IMR-90 (cell line): ENCODE data around the gene COX8A. TPM values are rescaled to one million over a fixed set of nuclear protein-coding genes. Genes with fewer than 3 reads are reported as not detected.

Experiments
- ATAC-seq: fragments of 200-7000 bp; cut with Tn5 transposase; 2 replicates; pipeline ENCODE4 v1.9.1; 2020; ENCODE audit warnings: low read depth, mild to moderate bottlenecking, moderate library complexity
- BruUV-seq: library from RNA; stranded (reverse); fragments of 400-500 nt; replicated peaks from 2 replicates; lab custom pipeline; 2021; lab: Mats Ljungman, UMichigan
- CTCF ChIA-PET: fragments of 300-600 bp; formaldehyde crosslinking; extraction: SDS; loops from one replicate; lab custom pipeline; 2021; ENCODE audit warnings: antibody characterized with exemption; lab: Yijun Ruan, JAX
- POLR2A ChIA-PET: fragments of 300-600 bp; sonication (Branson Sonifier 250); formaldehyde crosslinking; loops from one replicate; lab custom pipeline; 2022; ENCODE audit warnings: antibody characterized with exemption; ENCODE audit not compliant: unreplicated experiment; lab: Charles Lee
- DNase-seq: peaks from one replicate; pipeline ENCODE4 v3.0.0; 2013
- H2AFZ ChIP-seq: replicated peaks from 2 replicates; pipeline ENCODE3; 2013; ENCODE audit warnings: low read length, mild to moderate bottlenecking; ENCODE audit not compliant: poor library complexity
- H2AK5ac ChIP-seq: 2 replicates; pipeline ENCODE4 v1.6.1; 2013; ENCODE audit warnings: low read depth, low read length, inconsistent platforms
- H2AK9ac ChIP-seq: replicated peaks from 2 replicates; pipeline ENCODE3; 2013; ENCODE audit warnings: mild to moderate bottlenecking, low read depth, low read length, moderate library complexity; ENCODE audit not compliant: poor library complexity
- H2BK120ac ChIP-seq: 2 replicates; pipeline ENCODE4 v1.6.1; 2013; ENCODE audit warnings: low read depth, low read length, inconsistent platforms
- H2BK15ac ChIP-seq: 3 replicates; pipeline ENCODE4 v1.6.1; 2013; ENCODE audit warnings: low read depth, low read length, inconsistent platforms
- H2BK20ac ChIP-seq: 2 replicates; pipeline ENCODE4 v1.6.1; 2013; ENCODE audit warnings: low read depth, mild to moderate bottlenecking, inconsistent platforms, low read length, moderate library complexity
- H2BK5ac ChIP-seq: 2 replicates; pipeline ENCODE4 v1.6.1; 2013; ENCODE audit warnings: mild to moderate bottlenecking, low read depth, low read length, inconsistent platforms; ENCODE audit not compliant: poor library complexity, severe bottlenecking
- H3K14ac ChIP-seq: replicated peaks from 2 replicates; pipeline ENCODE4 v1.6.1; 2013; ENCODE audit warnings: low read depth, low read length, inconsistent platforms
- H3K18ac ChIP-seq: 2 replicates; pipeline ENCODE4 v1.6.1; 2013; ENCODE audit warnings: low read depth, low read length, control low read depth
- H3K23ac ChIP-seq: 2 replicates; pipeline ENCODE4 v1.6.1; 2013; ENCODE audit warnings: low read depth, low read length, inconsistent platforms
- H3K27ac ChIP-seq: 2 replicates; pipeline ENCODE4 v1.5.1; 2013; ENCODE audit warnings: mild to moderate bottlenecking, control low read depth, low read length; ENCODE audit not compliant: insufficient read depth
- H3K27me3 ChIP-seq: 2 replicates; pipeline ENCODE4 v1.6.1; 2013; ENCODE audit warnings: low read length; ENCODE audit not compliant: control insufficient read depth, insufficient read depth
- H3K36me3 ChIP-seq: 2 replicates; pipeline ENCODE4 v1.6.1; 2013; ENCODE audit warnings: low read length, mixed read lengths; ENCODE audit not compliant: control insufficient read depth, insufficient read depth
- H3K4ac ChIP-seq: 2 replicates; pipeline ENCODE4 v1.6.1; 2013; ENCODE audit warnings: low read depth, low read length, inconsistent platforms
- H3K4me1 ChIP-seq: 2 replicates; pipeline ENCODE4 v1.6.1; 2013; ENCODE audit warnings: low read length, mixed read lengths; ENCODE audit not compliant: control insufficient read depth, insufficient read depth
- H3K4me2 ChIP-seq: 2 replicates; pipeline ENCODE4 v1.6.1; 2013; ENCODE audit warnings: low read depth, mild to moderate bottlenecking, control low read depth, low read length, moderate library complexity
- H3K4me3 ChIP-seq: 2 replicates; pipeline ENCODE4 v1.5.1; 2013; ENCODE audit warnings: low read depth, mild to moderate bottlenecking, control low read depth, low read length, moderate library complexity; ENCODE audit not compliant: insufficient read depth
- H3K56ac ChIP-seq: 2 replicates; pipeline ENCODE4 v1.6.1; 2013; ENCODE audit warnings: low read length, inconsistent platforms; ENCODE audit not compliant: insufficient read depth; ENCODE audit errors: extremely low read depth
- H3K79me1 ChIP-seq, 2 experiments: 2 replicates each; pipeline ENCODE4 v1.6.1; 2013; ENCODE audit warnings: low read length in 2 of 2, inconsistent platforms in 1 of 2, low read depth in 1 of 2
- H3K9ac ChIP-seq: 2 replicates; pipeline ENCODE4 v1.6.1; 2013; ENCODE audit warnings: low read depth, low read length, control low read depth
- H3K9me1 ChIP-seq: 2 replicates; pipeline ENCODE4 v1.6.1; 2013; ENCODE audit warnings: low read length, inconsistent platforms; ENCODE audit not compliant: insufficient read depth
- H3K9me3 ChIP-seq: 2 replicates; pipeline ENCODE4 v1.6.1; 2013; ENCODE audit warnings: low read length; ENCODE audit not compliant: control insufficient read depth, insufficient read depth
- H4K20me1 ChIP-seq: 2 replicates; pipeline ENCODE4 v1.6.1; 2013; ENCODE audit warnings: low read length, inconsistent platforms; ENCODE audit not compliant: insufficient read depth
- H4K5ac ChIP-seq: 2 replicates; pipeline ENCODE4 v1.6.1; 2013; ENCODE audit warnings: mild to moderate bottlenecking, low read depth, low read length, control low read depth
- H4K8ac ChIP-seq, 2 experiments: 2 replicates each; pipeline ENCODE4 v1.6.1; 2013; ENCODE audit warnings: low read depth in 2 of 2, low read length in 2 of 2, control low read depth in 1 of 2, inconsistent platforms in 1 of 2
- H4K91ac ChIP-seq: 2 replicates; pipeline ENCODE4 v1.6.1; 2013; ENCODE audit warnings: low read depth, low read length, inconsistent platforms; ENCODE audit not compliant: insufficient read depth
- CHD1 ChIP-seq: IDR thresholded peaks from 2 replicates; pipeline ENCODE4 v1.6.1; 2012; ENCODE audit warnings: low read depth, low read length, improper control_type of control experiment
- POLR2A ChIP-seq: IDR thresholded peaks from 2 replicates; pipeline ENCODE4 v1.6.1; 2012; ENCODE audit warnings: mild to moderate bottlenecking, low read depth, low read length
- RCOR1 ChIP-seq: IDR thresholded peaks from 2 replicates; pipeline ENCODE4 v1.6.1; 2012; ENCODE audit warnings: mild to moderate bottlenecking, low read length, improper control_type of control experiment; ENCODE audit not compliant: insufficient replicate concordance
- RFX5 ChIP-seq: IDR thresholded peaks from 2 replicates; pipeline ENCODE4 v1.8.0; 2012; ENCODE audit warnings: low read depth, mild to moderate bottlenecking, low read length, moderate library complexity
- WGBS, 2 experiments: methylation state at CpG; one replicate each; pipeline versions ENCODE4 v1.1.5 to v1.1.7; 2013; ENCODE audit warnings: missing lambda C conversion rate in 2 of 2; ENCODE audit not compliant: insufficient read length in 1 of 2; ENCODE audit errors: extremely low coverage in 2 of 2; 5-methylcytosine and 5-hydroxymethylcytosine counted together
- dilution Hi-C: fragments of 300-500 bp; cut with HindIII; formaldehyde crosslinking; loops from one replicate; pipeline ENCODE4 v1.14.3; 2018; ENCODE audit warnings: low sequenced_read_pairs; ENCODE audit not compliant: unreplicated experiment
- in situ Hi-C: fragments of 300-500 bp; cut with MboI; formaldehyde crosslinking; loops from 3 replicates; pipeline ENCODE4 v1.14.3; 2019; ENCODE audit warnings: low sequenced_read_pairs, inconsistent platforms, mixed read lengths
- intact Hi-C: fragments of 100-400 bp; cut with micrococcal nuclease; formaldehyde crosslinking; loops from 2 replicates; pipeline ENCODE4 v1.10.0; 2022
- polyA plus RNA-seq, 3 experiments: library from polyadenylated mRNA; depleted of rRNA; stranded (reverse); fragments of >200 nt; gene quantifications; 2 replicates each; pipeline ENCODE4 v1.2.3, GENCODE V29; 2012; ENCODE audit warnings: low replicate concordance in 1 of 3
- total RNA-seq: library from RNA; depleted of rRNA; stranded (reverse); fragments of >200 nt; gene quantifications from 2 replicates; pipeline ENCODE4 v1.2.3, GENCODE V29; 2012

Gene COX8A
- total and polyA plus RNA-seq, 2 of the 4 experiments (the other 2 are of a cell fraction): 250 to 598 TPM

DNA sequence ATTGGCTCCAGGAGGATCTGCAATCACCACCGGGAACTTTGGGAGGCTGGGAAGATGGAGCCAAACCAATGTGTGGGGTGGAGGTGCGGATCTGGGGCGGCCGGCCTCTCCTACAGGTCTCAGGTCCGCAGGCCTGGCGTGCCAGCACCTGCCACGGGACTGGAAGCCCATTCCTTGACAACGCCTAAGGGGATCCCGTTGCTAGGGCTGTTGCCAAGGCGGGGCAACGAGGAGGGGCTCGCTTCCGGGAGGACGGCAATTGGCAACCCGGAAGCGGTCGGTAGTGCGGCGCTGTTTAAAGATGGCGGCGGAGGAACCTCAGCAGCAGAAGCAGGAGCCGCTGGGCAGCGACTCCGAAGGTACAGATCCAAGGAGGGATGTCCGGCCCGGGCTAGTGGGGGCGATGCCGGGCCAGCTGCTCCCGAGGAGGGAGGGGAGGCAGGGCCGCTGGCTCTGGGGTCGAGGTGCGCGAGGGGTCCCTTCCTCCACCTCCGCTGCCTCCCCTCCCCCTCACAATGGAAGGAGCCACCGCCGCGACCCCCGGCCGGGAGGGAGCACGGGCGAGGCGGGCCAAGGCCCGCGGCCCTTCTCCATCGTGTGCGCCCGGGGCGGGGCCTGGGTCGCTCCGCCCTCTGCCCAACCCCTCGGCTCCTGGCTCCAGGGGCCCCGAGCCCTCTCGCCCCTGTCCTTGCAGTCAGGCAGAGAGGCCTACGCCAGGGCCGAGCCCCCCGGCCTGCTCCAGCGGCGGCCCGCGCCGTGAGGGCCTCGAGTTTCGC is 11.9 kb downstream of the COX8A start, which contains the start of gene OTUB1 (continued):
- TF ChIP-seq RFX5 (no peak), RCOR1 (peak; percentile 4)

DNA sequence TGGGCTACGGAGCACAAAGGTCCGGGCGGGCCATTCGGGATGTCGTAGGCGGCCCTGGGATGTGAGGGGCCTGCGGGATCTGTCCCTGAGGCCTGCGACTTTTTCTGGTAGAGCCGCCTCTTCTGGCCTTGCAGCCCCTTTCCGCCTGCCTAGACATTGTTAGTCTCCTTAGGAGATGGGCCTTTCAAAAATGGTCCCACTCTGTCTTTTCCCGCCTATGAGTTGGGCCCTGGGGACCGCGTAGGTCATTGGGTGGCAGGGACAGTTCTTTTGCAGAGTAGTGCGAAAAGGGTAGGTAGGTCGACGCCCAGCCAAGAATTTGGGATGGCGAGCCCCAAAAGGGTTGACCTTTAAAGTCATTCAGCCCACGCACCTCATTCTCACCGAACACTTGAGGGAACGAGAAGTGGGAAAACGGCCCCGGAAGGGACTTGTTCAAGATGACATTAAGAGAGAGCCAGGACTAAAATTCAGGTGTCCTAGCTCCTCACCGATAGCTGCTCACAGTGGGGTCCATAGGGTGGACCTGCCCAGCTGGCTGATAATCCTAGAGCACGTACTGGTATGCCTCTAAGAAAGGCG is 12.6 kb downstream of the COX8A start:
- peak overlapping the region; percentile 25 for H2AK5ac ChIP-seq
- WGBS, 2 experiments: 47% methylated on average over 10 of the region's 25 CpGs; no CpG with 5 or more reads in 1 of the 2 experiments
- intact Hi-C loops: no loop called here
- H2BK120ac ChIP-seq: no peak overlapping the region
- peak overlapping the region; percentile 82 to 89; a peak in 3 of 4 replicates for H4K8ac ChIP-seq
- H3K23ac ChIP-seq: peak overlapping the region; percentile 58; the same call in 1 of the 2 replicates
- H3K9me3 ChIP-seq: no peaks in the 10 kb centered on the region
- H2BK15ac ChIP-seq: no peak overlapping the region
- ChIA-PET CTCF (interaction anchor here (0.6 kb wide), 1 partner anchor 56 kb away, joined by 3 read pairs; no protein-coding TSS in a partner anchor), POLR2A (interaction anchor here (0.6 kb wide), 1 partner anchor 25 kb away, joined by 7 read pairs; no protein-coding TSS in a partner anchor)
- H3K4me3 ChIP-seq: peak overlapping the region; percentile 68
- dilution Hi-C loops: no loop called here
- peak overlapping the region; percentile 33; the same call in 1 of the 2 replicates for H3K4ac ChIP-seq
- in situ Hi-C loops: no loop called here
- no peak overlapping the region for H4K5ac ChIP-seq
- TF ChIP-seq CHD1: 0 out of 2 replicates have a peak, but pooled peaks have one; percentile 4
- TF ChIP-seq POLR2A: no peak
- no TSS peak for BruUV-seq
- H3K4me1 ChIP-seq: peaks cover 8% of the 10 kb centered on the region
- H3K36me3 ChIP-seq: peaks cover 26% of the 10 kb centered on the region
- ATAC-seq (no peak), DNase-seq (no peak)
- H3K18ac ChIP-seq: no peak overlapping the region
- peak overlapping the region; percentile 88 for H3K4me2 ChIP-seq
- peak overlapping the region; percentile 85 for H3K9ac ChIP-seq
- peak overlapping the region; percentile 34; the same call in 1 of the 2 replicates for H3K56ac ChIP-seq
- peak overlapping the region; percentile 39 for H2BK5ac ChIP-seq
- H3K27me3 ChIP-seq: no peaks in the 10 kb centered on the region
- H3K79me1 ChIP-seq: peaks cover 29 to 61% of the 10 kb centered on the region in 2 experiments
- peak overlapping the region; percentile 57; the same call in 1 of the 2 replicates for H3K14ac ChIP-seq
- H3K27ac ChIP-seq: peak overlapping the region; percentile 90
- H2BK20ac ChIP-seq: no peak overlapping the region
- peak overlapping the region; percentile 96 for H2AFZ ChIP-seq
- H4K91ac ChIP-seq: no peak overlapping the region; the same call in none of the 2 replicates
- peak overlapping the region; percentile 99 for H2AK9ac ChIP-seq
- peaks cover 14% of the 10 kb centered on the region for H3K9me1 ChIP-seq
- peaks cover 15% of the 10 kb centered on the region for H4K20me1 ChIP-seq
